GM23248 (cell line): ENCODE data around the gene ABCC12.

ENCODE experiments used
- EZH2 ChIP-seq: fragments of 200-600 bp; sonication (generic); IDR thresholded peaks from 2 replicates; pipeline ENCODE4 v1.6.1; 2018; ENCODE audit warnings: antibody characterized with exemption, mild to moderate bottlenecking; ENCODE audit not compliant: insufficient read depth, poor library complexity, severe bottlenecking
- EZH2phosphoT487 ChIP-seq: fragments of 200-600 bp; sonication (generic); IDR thresholded peaks from 2 replicates; pipeline ENCODE4 v1.6.1; 2018; ENCODE audit warnings: antibody characterized with exemption, moderate library complexity, mild to moderate bottlenecking, low read depth; ENCODE audit not compliant: insufficient read depth

- no peak for TF ChIP-seq EZH2phosphoT487
- no peak for TF ChIP-seq EZH2
Observed at GRCh38 chr16:48123104-48123788, 32.5 kb downstream of the ABCC12 start.
